NB4 (cell line): ENCODE measurements around the gene CNTNAP2.

ENCODE experiments used
- DNase-seq: peaks from one replicate; pipeline ENCODE4 v3.0.0; 2010; ENCODE audit warnings: low read depth
- H3K4me3 ChIP-seq: one replicate; pipeline ENCODE4 v1.5.1; 2011; ENCODE audit warnings: mild to moderate bottlenecking, low read depth, low read length, moderate library complexity
- CTCF ChIP-seq: IDR thresholded peaks from one replicate; pipeline ENCODE4 v1.5.1; 2012; ENCODE audit warnings: low read depth, low read length
- MAX ChIP-seq: IDR thresholded peaks from 2 replicates; pipeline ENCODE4 v1.6.1; 2011; ENCODE audit warnings: low read depth, low read length
- MYC ChIP-seq: IDR thresholded peaks from 2 replicates; pipeline ENCODE4 v1.6.1; 2011; ENCODE audit warnings: low read depth, low read length
- POLR2A ChIP-seq: IDR thresholded peaks from 2 replicates; pipeline ENCODE4 v1.6.1; 2011; ENCODE audit warnings: mild to moderate bottlenecking; ENCODE audit not compliant: insufficient read length; ENCODE audit errors: extremely low read depth

CNTNAP2 gene

GRCh38 chr7:147861058-147861716, 1744.6 kb downstream of the CNTNAP2 start:
- DNase-seq: no peak
- no peak for TF ChIP-seq MAX
- H3K4me3 ChIP-seq: no peak overlapping the region

GRCh38 chr7:147861945-147862344, 1745.3 kb downstream of the CNTNAP2 start:
- TF ChIP-seq MYC: no peak
- DNase-seq: no peak
- no peak overlapping the region for H3K4me3 ChIP-seq

- DNase-seq: no peak
- no peak overlapping the region for H3K4me3 ChIP-seq
- TF ChIP-seq MYC: no peak
- TF ChIP-seq CTCF: no peak
- TF ChIP-seq POLR2A: no peak
- no peak for TF ChIP-seq MAX
Observed at GRCh38 chr7:147869456-147869855, 1752.9 kb downstream of the CNTNAP2 start.

GRCh38 chr7:147878912-147879661, 1762.5 kb downstream of the CNTNAP2 start:
- DNase-seq: no peak
- H3K4me3 ChIP-seq: no peak overlapping the region
- TF ChIP-seq POLR2A (no peak), CTCF (no peak), MYC (no peak), MAX (no peak)

GRCh38 chr7:147885869-147886268, 1769.3 kb downstream of the CNTNAP2 start:
- no peak overlapping the region for H3K4me3 ChIP-seq
- no peak for TF ChIP-seq MAX
- no peak for TF ChIP-seq MYC
- TF ChIP-seq CTCF: no peak
- DNase-seq: no peak

- no peak for DNase-seq
- no peak overlapping the region for H3K4me3 ChIP-seq
- TF ChIP-seq POLR2A (no peak), CTCF (no peak), MAX (no peak), MYC (no peak)
Observed at GRCh38 chr7:147894271-147894670, 1777.7 kb downstream of the CNTNAP2 start.

GRCh38 chr7:147896121-147896520, 1779.5 kb downstream of the CNTNAP2 start:
- no peak for TF ChIP-seq POLR2A
- no peak for DNase-seq
- no peak overlapping the region for H3K4me3 ChIP-seq
